ENCODE measurements around the gene GTF2A2.
A peak's percentile ranks its signal among the peaks of the same experiment; 100 is the strongest.
"Not testable (repeated sequence)": the region's sequence is repeated elsewhere in the genome, so short reads cannot be mapped to it uniquely, and the experiment has no call there.

Gene GTF2A2

GRCh38 chr15:59668556-59668955 is 11.2 kb upstream of the GTF2A2 start:
- Histone ChIP-seq H3K4me1 (ENCODE audit: control insufficient read depth, insufficient read depth, low read length, poor library complexity, severe bottlenecking) (no peaks in the 10 kb centered on the region), H3K36me3 (ENCODE audit: control insufficient read depth, insufficient read depth, low read length) (peaks cover 84% of the 10 kb centered on the region), H3K4me3 (ENCODE audit: extremely low read depth, insufficient read depth, low read length, poor library complexity, severe bottlenecking) (no peak overlapping the region), H3K27ac (ENCODE audit: low read depth, low read length, severe bottlenecking) (no peak overlapping the region), H3K9me3 (ENCODE audit: control insufficient read depth, low read length) (no peaks in the 10 kb centered on the region)
- WGBS, 2 experiments (ENCODE audit: insufficient coverage in 2 of 2) = no CpG with 5 or more reads among the region's 8 CpGs

GRCh38 chr15:59662260-59662659 is 4.9 kb upstream of the GTF2A2 start:
- Histone ChIP-seq H3K9me3 (ENCODE audit: control insufficient read depth, low read length) (no peaks in the 10 kb centered on the region), H3K4me1 (ENCODE audit: control insufficient read depth, insufficient read depth, low read length, poor library complexity, severe bottlenecking) (no peaks in the 10 kb centered on the region), H3K27ac (ENCODE audit: low read depth, low read length, severe bottlenecking) (no peak overlapping the region), H3K4me3 (ENCODE audit: extremely low read depth, insufficient read depth, low read length, poor library complexity, severe bottlenecking) (no peak overlapping the region), H3K36me3 (ENCODE audit: control insufficient read depth, insufficient read depth, low read length) (peaks cover 75% of the 10 kb centered on the region)
- WGBS, 2 experiments (ENCODE audit: insufficient coverage in 2 of 2) = 100% methylated on average over 1 of the region's 1 CpG

DNA sequence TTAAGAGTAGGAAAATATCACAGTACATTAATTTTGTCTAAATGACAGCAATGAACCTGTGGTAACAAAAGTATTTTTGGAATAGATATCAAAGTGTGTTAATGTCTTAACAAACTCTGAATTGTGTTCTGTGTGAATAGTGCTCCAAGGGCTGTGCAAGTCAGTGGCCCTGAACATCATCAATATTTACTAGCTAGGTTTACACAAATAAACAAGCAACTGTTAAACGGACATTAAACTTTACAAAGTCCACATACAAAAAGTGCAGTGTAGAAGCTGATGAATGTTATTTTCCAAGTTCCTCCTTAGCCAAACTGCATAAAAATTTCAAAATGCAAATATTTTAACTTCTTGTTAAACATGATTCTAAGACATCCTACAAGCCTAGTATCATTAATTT is 2.1 kb upstream of the GTF2A2 start:
- no peak overlapping the region for H3K4me3 ChIP-seq (ENCODE audit: extremely low read depth, insufficient read depth, low read length, poor library complexity, severe bottlenecking)
- peaks cover 67% of the 10 kb centered on the region for H3K36me3 ChIP-seq (ENCODE audit: control insufficient read depth, insufficient read depth, low read length)
- H3K4me1 ChIP-seq (ENCODE audit: control insufficient read depth, insufficient read depth, low read length, poor library complexity, severe bottlenecking) = no peaks in the 10 kb centered on the region
- H3K9me3 ChIP-seq (ENCODE audit: control insufficient read depth, low read length) = no peaks in the 10 kb centered on the region
- no peak overlapping the region for H3K27ac ChIP-seq (ENCODE audit: low read depth, low read length, severe bottlenecking)
- WGBS, 2 experiments (ENCODE audit: insufficient coverage in 2 of 2) = 75% methylated on average over 1 of the region's 1 CpG; no CpG with 5 or more reads in 1 of the 2 experiments

- Histone ChIP-seq H3K27ac (ENCODE audit: low read depth, low read length, severe bottlenecking) (no peak overlapping the region), H3K4me3 (ENCODE audit: extremely low read depth, insufficient read depth, low read length, poor library complexity, severe bottlenecking) (peak overlapping the region; percentile 83), H3K9me3 (ENCODE audit: control insufficient read depth, low read length) (peaks cover 1% of the 10 kb centered on the region), H3K4me1 (ENCODE audit: control insufficient read depth, insufficient read depth, low read length, poor library complexity, severe bottlenecking) (no peaks in the 10 kb centered on the region), H3K36me3 (ENCODE audit: control insufficient read depth, insufficient read depth, low read length) (peaks cover 68% of the 10 kb centered on the region)
- 79 to 92% methylated on average over 11 to 17 of the region's 23 CpGs for WGBS, 2 experiments (ENCODE audit: insufficient coverage in 2 of 2)
Observed at GRCh38 chr15:59657635-59658125, 365 bp upstream of the GTF2A2 start.

DNA sequence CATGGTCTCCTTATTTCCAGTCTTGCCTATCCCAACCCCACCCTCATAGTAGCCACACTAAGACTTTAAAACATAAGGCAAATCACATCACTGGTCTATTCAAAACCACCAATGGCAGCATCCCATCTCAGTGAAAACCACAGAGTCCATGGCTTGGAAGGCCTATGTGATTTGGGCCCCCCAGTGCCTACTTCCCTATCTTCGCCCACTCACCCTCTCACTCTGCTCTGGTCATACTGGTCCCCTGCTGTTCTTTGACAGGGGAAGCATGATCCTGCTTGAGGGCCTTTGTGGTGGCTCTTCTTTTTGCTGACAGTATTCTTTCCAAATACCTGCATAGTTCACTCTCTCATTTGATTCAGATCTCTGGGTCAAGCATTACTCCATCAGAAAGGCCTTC is 3.3 kb downstream of the GTF2A2 start:
- peaks cover 5% of the 10 kb centered on the region for H3K9me3 ChIP-seq (ENCODE audit: control insufficient read depth, low read length)
- H3K4me3 ChIP-seq (ENCODE audit: extremely low read depth, insufficient read depth, low read length, poor library complexity, severe bottlenecking) = no peak overlapping the region
- H3K4me1 ChIP-seq (ENCODE audit: control insufficient read depth, insufficient read depth, low read length, poor library complexity, severe bottlenecking) = peaks cover 8% of the 10 kb centered on the region
- peaks cover 67% of the 10 kb centered on the region for H3K36me3 ChIP-seq (ENCODE audit: control insufficient read depth, insufficient read depth, low read length)
- 80 to 86% methylated on average over 1 of the region's 1 CpG for WGBS, 2 experiments (ENCODE audit: insufficient coverage in 2 of 2)
- no peak overlapping the region for H3K27ac ChIP-seq (ENCODE audit: low read depth, low read length, severe bottlenecking)

- Histone ChIP-seq H3K4me1 (ENCODE audit: control insufficient read depth, insufficient read depth, low read length, poor library complexity, severe bottlenecking) (peaks cover 8% of the 10 kb centered on the region), H3K4me3 (ENCODE audit: extremely low read depth, insufficient read depth, low read length, poor library complexity, severe bottlenecking) (no peak overlapping the region), H3K27ac (ENCODE audit: low read depth, low read length, severe bottlenecking) (no peak overlapping the region), H3K36me3 (ENCODE audit: control insufficient read depth, insufficient read depth, low read length) (peaks cover 77% of the 10 kb centered on the region), H3K9me3 (ENCODE audit: control insufficient read depth, low read length) (peaks cover 5% of the 10 kb centered on the region)
Observed at GRCh38 chr15:59649603-59650002, 7.7 kb downstream of the GTF2A2 start.

DNA sequence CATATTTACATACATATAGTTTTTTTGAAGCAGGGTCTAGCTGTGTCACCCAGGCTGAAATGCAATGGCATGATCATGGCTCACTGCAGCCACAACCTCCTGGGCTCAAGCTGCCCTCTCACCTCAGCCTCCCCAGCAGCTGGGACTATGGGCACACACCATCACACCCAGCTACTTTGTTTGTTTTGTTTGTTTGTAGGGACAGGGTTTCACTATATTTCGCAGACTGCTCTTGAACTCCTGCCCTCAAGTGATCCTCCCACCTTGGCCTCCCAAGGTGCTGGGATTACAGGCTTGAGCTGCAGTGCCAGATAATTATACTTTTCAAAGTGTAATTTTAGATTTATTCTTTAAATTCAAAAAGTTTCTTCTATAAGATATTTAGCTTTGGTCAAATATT is 10.2 kb downstream of the GTF2A2 start:
- Histone ChIP-seq H3K4me1 (ENCODE audit: control insufficient read depth, insufficient read depth, low read length, poor library complexity, severe bottlenecking) (peaks cover 8% of the 10 kb centered on the region), H3K4me3 (ENCODE audit: extremely low read depth, insufficient read depth, low read length, poor library complexity, severe bottlenecking) (no peak overlapping the region), H3K27ac (ENCODE audit: low read depth, low read length, severe bottlenecking) (no peak overlapping the region), H3K9me3 (ENCODE audit: control insufficient read depth, low read length) (no peaks in the 10 kb centered on the region), H3K36me3 (ENCODE audit: control insufficient read depth, insufficient read depth, low read length) (peaks cover 68% of the 10 kb centered on the region)
- 80% methylated on average over 1 of the region's 1 CpG; no CpG with 5 or more reads in 1 of the 2 experiments for WGBS, 2 experiments (ENCODE audit: insufficient coverage in 2 of 2)

GRCh38 chr15:59646277-59646676 is 11.0 kb downstream of the GTF2A2 start:
- Histone ChIP-seq H3K4me1 (ENCODE audit: control insufficient read depth, insufficient read depth, low read length, poor library complexity, severe bottlenecking) (peaks cover 8% of the 10 kb centered on the region), H3K36me3 (ENCODE audit: control insufficient read depth, insufficient read depth, low read length) (peaks cover 63% of the 10 kb centered on the region), H3K4me3 (ENCODE audit: extremely low read depth, insufficient read depth, low read length, poor library complexity, severe bottlenecking) (no peak overlapping the region), H3K9me3 (ENCODE audit: control insufficient read depth, low read length) (no peaks in the 10 kb centered on the region), H3K27ac (ENCODE audit: low read depth, low read length, severe bottlenecking) (no peak overlapping the region)
- no CpG with 5 or more reads among the region's 1 CpG for WGBS, 2 experiments (ENCODE audit: insufficient coverage in 2 of 2)

GRCh38 chr15:59645812-59646211 is 11.5 kb downstream of the GTF2A2 start:
- not testable (repeated sequence) for H3K4me1 ChIP-seq (ENCODE audit: control insufficient read depth, insufficient read depth, low read length, poor library complexity, severe bottlenecking); H3K27ac ChIP-seq (ENCODE audit: low read depth, low read length, severe bottlenecking); H3K9me3 ChIP-seq (ENCODE audit: control insufficient read depth, low read length); H3K4me3 ChIP-seq (ENCODE audit: extremely low read depth, insufficient read depth, low read length, poor library complexity, severe bottlenecking)
- H3K36me3 ChIP-seq (ENCODE audit: control insufficient read depth, insufficient read depth, low read length) = peaks cover 63% of the 10 kb centered on the region
- 93 to 94% methylated on average over 8 of the region's 9 CpGs for WGBS, 2 experiments (ENCODE audit: insufficient coverage in 2 of 2)

GRCh38 chr15:59644756-59645155 is 12.6 kb downstream of the GTF2A2 start:
- no peak overlapping the region for H3K4me3 ChIP-seq (ENCODE audit: extremely low read depth, insufficient read depth, low read length, poor library complexity, severe bottlenecking)
- H3K27ac ChIP-seq (ENCODE audit: low read depth, low read length, severe bottlenecking) = no peak overlapping the region
- WGBS, 2 experiments (ENCODE audit: insufficient coverage in 2 of 2) = 94 to 96% methylated on average over 4 of the region's 4 CpGs
- peaks cover 61% of the 10 kb centered on the region for H3K36me3 ChIP-seq (ENCODE audit: control insufficient read depth, insufficient read depth, low read length)
- H3K9me3 ChIP-seq (ENCODE audit: control insufficient read depth, low read length) = no peaks in the 10 kb centered on the region
- H3K4me1 ChIP-seq (ENCODE audit: control insufficient read depth, insufficient read depth, low read length, poor library complexity, severe bottlenecking) = no peaks in the 10 kb centered on the region

DNA sequence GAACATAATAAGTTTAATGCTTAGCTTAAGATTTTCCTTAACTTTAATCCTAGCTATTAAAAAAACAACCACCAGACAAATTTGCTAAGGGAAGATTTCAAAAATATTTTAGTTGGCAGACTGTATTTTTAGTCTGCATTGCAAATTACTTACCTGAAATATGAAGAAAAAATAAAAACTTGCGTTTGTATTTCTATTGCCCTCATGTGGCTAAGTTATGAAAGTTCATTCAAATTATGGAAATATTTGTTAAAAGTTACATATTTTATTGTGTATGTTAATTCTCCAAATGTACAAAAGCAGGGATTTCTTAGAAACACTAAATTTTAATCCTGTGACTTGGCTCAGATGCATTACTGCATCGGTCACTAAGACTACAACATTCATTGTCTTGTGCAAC is 15.0 kb downstream of the GTF2A2 start:
- Histone ChIP-seq H3K36me3 (ENCODE audit: control insufficient read depth, insufficient read depth, low read length) (peaks cover 66% of the 10 kb centered on the region), H3K27ac (ENCODE audit: low read depth, low read length, severe bottlenecking) (no peak overlapping the region), H3K4me1 (ENCODE audit: control insufficient read depth, insufficient read depth, low read length, poor library complexity, severe bottlenecking) (no peaks in the 10 kb centered on the region), H3K4me3 (ENCODE audit: extremely low read depth, insufficient read depth, low read length, poor library complexity, severe bottlenecking) (no peak overlapping the region), H3K9me3 (ENCODE audit: control insufficient read depth, low read length) (no peaks in the 10 kb centered on the region)
- 100% methylated on average over 1 of the region's 2 CpGs; no CpG with 5 or more reads in 1 of the 2 experiments for WGBS, 2 experiments (ENCODE audit: insufficient coverage in 2 of 2)
